Measurements from ENCODE around the gene VSTM2B.
"Not testable (repeated sequence)": the region's sequence is repeated elsewhere in the genome, so short reads cannot be mapped to it uniquely, and the experiment has no call there.

The VSTM2B gene

DNA sequence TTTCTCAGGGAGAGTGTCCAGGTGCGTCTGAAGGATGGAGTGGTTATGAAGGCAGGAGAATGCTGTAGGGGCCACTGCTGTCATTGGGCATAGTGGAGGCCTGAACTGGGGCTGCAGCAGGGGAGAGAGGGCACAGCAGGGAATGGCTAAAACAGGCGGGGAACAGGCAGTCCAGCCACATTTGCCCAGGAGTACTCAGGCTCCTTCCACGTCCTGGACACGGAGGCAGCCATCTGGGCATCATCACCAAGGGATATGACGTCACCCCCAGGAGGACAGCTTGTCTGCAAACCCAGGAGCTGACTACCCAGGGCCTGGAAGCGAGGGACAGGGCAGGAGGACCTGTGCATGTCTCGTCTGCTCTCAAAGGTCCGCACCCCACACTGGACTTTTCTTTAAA lies 22.2 kb downstream of the VSTM2B start:
- DNase-seq = no peak

DNA sequence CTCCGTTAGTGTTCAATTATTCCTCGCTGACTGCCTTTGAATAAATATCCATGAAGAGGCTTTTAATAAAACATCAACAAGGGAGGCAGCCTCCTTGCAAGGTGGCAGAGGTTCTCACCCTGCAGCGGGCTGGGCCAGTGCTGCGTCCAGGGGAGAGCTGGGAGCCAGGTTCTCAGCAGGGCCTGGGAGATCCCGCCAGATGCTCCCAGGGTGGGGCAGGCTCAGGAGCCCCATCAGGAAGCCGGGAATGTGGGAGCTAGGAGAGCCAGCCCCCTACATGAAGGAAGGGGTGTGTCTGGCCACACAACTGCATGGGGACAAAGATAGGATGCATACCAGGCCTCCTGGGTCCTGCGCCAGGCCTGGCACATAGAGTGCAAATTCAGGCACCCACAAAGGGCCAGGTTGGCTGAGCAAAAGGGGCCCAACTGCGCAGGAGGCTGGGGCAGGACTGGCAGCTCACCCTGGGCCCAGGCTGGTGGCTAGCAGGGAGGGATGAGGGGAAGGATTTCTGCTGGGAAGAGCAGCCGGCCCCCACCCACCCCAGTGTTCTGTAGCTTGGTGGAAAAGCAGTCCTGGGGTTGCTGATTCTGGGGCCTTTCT lies 22.8 kb downstream of the VSTM2B start:
- DNase-seq = no peak

DNA sequence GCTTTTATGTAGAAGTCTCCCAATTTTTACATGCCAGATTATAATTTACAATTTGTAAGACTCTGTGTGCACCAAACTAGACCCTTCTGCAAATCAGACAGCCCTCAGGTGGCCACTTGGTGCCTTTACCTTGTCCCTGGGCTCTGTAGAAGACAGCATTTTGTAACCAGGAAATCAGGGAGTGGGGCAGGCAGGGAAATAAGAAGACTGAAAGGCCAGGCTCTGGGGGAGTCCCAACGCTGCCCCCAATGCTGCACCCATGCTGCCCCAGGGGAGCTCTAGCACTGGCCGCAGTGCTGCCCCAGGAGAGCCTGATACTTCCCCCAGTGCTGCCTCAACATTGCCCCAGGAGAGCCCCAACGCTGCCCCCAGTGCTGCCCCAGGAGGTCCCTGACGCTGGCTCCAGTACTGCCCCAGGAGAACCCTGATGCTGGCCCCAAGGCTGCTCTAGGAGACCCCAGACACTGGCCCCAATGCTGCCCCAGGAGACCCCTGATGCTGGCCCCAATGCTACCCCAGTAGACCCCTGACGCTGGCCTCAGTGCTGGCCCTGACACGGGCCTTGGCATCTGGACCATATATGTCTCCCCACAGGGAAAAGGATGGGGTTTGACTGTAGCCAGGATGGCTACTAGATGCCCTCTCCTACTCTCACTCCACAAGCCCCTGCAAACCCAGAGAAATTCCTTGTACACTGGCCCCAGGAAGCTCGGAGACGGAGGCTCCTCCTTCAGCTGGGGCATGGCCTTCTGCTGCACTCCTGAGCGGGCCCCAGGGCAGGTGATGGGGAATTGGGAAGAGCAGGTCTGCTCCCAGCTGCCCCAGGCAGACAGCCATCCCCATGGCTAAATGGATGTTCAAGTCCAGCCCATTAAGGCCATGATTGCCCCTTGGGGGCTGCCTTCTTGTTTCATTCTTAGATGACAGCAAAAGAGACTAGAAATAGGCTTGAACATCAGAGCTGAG lies 23.6 kb downstream of the VSTM2B start:
- no peak for DNase-seq

DNA sequence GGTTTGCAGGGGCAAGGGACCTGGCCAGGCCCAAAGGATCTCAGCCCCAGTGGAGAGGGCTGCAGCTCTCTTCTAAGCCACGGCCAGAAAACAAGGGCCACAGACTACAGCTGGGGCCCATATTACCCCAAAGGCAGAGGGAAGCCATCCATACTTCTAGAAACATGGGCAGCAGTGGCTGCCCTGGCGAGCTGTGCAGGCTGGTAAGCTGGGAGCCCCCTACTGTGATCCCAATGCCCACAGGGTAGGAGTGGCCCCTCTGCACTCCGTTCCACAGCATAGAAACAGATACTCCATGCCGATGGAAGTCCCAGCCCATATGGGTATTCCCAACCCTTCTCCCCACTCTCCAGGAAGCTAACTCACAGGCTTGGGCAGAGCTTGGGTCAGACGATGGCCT lies 25.1 kb downstream of the VSTM2B start:
- DNase-seq = no peak

DNA sequence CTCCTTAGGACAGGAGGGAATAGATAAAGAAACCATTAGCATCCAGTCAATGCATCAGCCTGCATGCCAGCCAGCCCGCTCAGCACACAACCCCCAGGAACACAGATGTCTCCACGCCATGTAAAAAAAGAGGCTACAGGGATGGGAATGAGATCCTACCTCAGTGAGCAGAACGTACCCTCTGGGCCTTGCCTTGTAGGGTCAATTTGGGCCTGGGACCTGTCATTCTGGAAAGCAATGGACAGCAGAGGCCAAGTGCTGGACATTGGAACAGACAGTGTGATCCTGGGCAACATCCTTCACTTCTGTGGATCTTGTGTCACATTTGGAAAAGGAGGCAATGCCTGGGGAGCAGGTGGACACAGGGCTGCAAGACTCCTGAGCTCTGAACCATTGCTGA lies 26.0 kb downstream of the VSTM2B start:
- no peak for DNase-seq

DNA sequence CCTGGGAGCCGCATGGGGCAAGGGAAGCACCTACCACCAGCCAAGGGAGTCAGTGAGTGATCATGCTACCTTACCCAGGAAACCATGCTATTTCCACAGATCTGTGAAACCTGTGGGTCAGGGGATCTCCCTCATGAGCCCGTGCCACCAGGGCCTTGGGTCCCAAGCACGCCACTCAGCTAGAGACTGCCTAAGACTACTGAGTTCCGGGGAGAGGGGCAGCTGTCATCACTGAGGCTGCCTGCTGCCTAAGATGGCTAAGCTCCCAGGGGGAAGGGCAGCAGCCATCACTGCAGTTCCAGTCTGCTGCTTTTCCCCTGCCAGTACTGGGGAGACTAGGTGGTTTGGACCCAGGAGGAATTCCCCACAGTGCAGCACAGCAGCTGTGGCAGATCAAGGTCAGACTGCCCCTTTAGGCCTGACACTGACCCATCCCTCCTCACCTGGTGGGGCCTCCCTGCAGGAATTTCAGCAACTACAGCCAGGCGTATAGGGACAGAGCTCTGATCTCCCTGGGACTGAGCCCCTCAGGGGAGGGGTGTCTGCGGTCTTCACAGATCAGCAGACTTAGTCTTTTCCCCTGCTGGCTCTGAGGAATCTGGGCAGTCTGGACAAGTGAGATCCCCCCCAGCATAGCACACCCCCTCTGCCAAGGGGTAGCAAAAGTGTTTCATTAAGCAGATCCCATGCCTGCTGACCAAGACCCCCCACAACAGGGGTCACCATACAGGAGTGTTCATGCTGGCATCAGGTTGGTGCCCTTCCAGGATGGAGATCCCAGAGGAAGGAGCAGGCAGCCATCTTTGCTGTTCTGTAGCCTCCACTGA lies 26.9 kb downstream of the VSTM2B start:
- no peak for DNase-seq

DNA sequence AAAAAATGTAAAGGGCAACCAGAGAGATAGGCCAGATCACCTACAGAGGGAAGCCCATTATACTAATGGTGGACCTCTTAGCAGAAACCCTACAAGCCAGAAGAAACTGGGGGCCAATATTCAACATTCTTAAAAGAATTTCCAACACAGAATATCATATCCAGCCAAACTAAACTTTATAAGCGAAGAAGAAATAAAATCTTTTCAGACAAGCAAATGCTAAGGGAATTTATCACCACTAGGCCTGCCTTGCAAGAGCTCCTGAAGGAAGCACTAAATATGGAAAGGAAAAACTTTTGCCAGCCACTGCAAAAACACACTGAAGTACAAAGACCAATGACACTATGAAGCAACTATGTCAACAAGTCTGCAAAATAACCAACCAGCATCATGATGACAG lies 28.4 kb downstream of the VSTM2B start:
- DNase-seq = no peak

DNA sequence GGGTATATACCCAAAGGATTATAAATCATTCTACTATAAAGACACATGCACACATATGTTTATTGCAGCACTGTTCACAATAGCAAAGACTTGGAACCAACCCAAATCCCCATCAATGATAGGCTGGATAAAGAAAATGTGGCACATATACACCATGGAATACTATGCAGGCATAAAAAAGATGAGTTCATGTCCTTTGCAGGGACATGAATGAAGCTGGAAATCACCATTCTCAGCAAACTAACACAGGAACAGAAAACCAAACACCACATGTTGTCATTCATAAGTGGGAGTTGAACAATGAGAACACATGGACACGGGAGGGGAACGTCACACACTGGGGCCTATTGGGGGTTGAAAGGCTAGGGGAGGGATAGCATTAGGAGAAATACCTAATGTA lies 33.3 kb downstream of the VSTM2B start:
- DNase-seq = not testable (repeated sequence)

DNA sequence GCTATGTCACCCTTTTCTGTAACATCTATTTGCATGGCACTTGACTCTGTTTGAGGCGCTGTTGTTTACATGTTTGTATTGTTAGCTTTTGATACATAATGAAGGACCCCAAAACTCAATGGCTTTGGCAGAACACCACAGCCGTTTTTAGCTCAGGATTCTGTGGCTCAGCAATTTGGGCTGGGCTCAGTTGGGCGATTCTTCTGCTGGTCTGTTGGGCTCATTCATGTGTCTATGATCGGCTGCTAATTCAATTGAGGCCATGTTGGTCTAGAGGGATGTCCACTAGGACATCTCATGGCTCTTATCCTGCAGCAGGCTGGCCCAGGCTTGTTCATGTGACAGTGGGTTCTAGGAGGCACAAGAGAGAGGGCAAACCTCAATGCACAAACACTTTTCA lies 33.9 kb downstream of the VSTM2B start:
- DNase-seq = no peak

DNA sequence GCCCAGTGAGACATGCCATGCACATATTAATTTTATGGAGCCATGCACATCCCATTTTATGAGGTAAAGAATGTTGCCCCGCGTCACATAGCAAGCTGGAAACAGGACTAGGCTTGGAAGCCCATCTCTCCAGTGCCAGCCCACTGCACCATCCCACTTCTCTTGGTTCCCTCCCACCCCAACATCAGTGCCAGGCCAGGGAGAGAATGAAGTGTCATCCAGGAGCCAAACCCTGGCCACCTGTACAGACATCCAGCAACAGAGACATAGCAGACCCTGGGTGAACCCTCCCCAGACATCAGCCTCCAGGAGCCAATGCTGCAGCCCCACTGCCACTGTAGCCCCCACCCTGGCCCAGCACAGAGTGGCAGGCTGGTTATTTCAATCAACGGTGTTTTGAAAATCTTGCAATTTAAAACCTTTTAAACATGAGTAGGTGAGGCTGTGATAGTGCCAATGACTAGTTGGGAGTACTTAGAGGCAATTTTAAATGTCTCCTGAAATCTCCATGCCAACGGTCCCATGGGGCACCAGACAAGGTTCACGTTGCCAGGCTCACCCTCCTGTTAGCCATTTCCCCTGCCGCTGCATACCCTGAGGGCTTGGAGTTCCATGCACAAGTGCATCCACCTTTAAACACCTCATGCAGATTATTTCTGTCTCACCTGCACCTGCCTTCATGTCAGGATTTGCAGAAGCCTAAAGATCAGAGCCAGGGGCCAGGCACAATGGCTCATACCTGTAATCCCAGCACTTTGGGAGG lies 34.7 kb downstream of the VSTM2B start:
- DNase-seq = no peak

DNA sequence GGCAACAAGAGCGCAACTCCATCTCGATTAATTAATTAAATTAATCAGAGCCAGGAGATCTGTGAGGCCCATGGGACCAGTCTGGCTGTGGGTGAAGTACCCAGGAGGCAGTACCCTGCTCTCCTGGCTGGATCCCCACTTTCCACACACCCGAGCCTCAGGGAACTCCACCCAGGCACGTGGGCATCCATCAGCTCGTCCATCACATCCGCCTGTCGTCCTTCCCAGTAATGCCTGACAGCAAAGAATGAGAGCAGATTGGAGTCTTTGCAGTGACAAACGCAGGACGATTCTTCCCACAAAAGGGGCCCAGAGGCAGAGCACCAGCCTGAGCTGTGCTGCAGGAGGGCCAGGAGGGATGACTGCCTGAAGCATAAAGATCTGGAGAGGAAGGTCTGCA lies 35.8 kb downstream of the VSTM2B start:
- DNase-seq = no peak

DNA sequence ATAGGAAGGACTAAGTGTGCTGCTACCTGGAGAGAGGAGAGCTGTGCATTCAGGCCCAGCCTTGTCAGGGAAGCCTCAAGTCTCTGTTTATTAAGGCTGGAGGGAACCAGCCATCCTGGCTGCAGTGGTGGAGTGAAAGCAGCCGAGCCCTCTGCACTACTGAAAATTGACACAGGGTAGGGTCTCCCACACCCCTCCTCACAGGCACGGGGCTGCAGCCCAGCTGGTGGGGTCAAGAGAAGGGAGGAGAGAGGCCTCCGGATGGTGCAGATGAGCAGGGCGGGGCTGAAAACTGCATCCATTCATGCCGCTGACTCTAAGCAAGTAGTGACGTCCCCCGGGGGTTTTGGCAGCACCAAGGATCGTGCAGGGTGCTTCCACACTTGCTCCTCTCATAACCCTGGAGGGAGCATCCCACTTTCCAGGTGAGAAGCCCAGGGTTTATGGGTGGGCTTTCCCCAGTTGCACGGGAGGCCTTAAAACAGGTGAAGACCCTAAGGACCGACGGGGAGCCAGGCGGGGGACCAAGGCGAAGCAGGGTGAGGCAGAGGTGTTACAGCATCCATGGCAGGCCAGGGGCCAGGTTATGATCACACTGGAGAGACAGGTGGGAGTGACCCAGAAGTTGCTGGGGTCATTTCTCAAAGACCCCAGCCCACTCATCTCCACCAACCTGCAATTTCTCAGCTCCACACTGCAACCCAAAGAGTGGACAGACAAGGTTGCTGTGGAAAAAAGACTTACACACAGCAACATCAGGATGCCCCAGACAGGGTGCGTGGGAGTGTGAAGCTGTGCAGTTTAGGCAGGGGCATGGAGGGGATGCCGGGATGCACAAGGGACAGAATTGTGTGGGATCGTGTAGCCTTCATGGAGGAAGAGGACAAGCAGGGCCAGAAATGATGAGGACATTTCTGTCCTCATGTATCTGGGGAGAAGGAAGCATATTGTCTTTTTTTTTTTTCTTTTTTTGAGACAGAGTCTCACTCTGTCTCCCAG lies 36.8 kb downstream of the VSTM2B start:
- DNase-seq = no peak

DNA sequence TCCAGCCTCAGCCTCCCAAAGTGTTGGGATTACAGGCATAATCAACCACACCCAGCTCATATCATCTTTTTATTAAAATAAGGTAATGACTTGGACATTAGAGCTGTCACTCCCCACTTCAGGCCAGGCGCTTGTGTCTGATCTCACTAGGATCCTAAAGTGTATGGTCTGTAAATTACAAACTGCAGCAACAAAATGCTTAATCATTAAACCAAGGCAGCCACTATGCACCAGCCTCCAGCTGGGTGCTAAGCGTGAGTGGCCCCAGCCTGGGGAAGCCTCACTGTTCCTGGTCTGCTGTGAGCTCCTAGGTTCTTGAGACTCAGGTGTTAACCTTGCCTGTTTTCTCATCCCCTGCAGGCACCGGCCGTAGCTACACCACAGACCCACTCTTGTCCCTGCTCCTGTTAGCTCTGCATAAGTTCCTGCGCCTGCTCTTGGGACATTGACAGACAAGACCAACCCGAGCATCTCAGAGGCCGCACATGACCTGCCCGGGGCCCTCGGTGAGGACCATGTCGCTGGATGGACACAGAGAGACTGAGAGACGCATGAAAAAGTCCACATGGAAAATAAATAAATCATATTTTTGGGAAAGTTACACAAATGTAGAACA lies 37.8 kb downstream of the VSTM2B start:
- DNase-seq = no peak

DNA sequence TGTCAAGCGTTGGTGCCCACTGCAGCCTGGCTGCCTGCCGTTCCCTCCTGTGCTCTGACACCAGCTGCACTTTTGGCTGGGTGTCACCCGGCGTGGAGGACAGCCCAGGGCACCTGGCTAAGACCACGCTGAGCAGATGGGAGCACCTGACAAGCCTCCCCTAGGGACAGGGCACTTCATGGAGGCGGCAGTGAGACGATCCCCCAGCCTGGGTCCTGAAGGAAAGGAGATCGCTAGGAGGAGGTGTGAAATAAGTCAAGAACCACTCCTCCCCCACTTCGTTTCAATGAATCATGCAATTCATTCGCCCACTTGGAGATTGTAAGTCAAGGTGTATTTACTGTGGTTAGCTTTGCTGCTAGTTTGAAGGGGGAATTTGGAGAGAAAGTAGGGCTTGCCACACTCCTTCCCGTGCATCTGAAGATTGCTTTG lies 38.8 kb downstream of the VSTM2B start:
- no peak for DNase-seq

DNA sequence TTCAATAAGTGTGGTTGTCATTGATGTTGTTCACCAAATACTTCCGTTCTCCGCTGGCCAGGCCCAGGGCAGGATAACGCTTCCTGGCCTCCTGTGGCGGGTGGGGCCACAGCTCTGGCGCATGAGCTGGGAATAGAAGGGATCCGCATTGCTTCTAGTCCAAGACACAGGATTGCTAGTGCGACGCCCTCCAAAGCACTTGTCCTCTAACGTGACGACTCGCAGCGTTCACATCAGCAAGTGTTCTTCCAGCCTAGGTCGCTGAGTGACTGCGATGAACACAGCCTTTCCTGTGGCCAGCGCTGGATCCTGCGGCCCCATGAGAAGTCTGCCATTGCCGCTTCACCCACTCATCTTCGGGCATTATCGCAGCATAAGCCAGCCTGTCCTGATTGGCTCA lies 39.4 kb downstream of the VSTM2B start:
- no peak for DNase-seq

DNA sequence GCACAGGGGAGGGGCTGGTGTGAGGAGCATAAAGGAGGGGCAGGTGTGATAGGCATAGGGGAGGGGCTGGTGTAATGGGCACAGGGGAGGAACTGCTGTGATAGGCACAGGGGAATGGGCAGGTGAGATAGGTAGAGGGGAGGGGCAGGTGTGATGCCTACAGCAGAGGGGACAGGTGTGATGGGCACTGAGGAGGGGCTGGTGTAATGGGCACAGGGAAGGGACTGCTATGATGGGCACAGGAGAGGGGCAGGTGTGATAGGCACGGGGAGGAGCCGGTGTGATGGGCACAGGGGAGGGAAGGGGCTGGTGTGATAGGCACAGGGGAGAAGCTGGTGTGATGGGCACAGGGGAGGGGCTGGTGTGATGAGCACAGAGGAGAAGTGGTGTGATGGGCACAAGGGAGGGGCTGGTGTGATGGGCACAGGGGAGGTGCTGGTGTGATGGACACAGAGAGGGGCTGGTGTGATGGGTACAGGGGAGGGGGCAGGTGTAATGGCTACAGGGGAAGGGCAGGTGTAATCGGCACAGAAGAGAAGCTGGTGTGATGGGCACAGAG lies 40.8 kb downstream of the VSTM2B start:
- no peak for DNase-seq

DNA sequence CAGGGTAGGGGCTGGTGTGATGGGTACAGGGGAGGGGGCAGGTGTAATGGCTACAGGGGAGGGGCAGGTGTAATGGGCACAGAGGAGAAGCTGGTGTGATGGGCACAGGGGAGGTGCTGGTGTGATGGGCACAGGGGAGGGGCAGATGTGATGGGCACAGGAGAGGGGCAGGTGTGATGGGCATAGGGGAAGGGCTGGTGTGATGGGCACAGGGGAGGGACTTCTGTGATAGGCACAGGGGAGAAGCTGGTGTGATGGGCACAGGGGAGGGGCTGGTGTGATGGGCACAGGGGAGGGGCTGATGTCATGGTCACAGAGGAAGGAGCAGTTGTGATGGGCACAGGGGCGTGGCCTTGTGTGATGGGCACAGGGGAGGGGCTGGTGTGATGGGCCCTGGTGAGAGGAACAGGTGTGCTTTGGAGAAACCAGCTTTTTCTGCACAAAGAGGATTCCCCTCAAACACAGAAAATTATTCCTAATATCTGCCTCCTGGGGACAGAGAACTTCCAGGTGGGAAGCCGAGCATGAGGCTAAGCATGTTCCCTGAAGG lies 41.6 kb downstream of the VSTM2B start:
- no peak for DNase-seq

DNA sequence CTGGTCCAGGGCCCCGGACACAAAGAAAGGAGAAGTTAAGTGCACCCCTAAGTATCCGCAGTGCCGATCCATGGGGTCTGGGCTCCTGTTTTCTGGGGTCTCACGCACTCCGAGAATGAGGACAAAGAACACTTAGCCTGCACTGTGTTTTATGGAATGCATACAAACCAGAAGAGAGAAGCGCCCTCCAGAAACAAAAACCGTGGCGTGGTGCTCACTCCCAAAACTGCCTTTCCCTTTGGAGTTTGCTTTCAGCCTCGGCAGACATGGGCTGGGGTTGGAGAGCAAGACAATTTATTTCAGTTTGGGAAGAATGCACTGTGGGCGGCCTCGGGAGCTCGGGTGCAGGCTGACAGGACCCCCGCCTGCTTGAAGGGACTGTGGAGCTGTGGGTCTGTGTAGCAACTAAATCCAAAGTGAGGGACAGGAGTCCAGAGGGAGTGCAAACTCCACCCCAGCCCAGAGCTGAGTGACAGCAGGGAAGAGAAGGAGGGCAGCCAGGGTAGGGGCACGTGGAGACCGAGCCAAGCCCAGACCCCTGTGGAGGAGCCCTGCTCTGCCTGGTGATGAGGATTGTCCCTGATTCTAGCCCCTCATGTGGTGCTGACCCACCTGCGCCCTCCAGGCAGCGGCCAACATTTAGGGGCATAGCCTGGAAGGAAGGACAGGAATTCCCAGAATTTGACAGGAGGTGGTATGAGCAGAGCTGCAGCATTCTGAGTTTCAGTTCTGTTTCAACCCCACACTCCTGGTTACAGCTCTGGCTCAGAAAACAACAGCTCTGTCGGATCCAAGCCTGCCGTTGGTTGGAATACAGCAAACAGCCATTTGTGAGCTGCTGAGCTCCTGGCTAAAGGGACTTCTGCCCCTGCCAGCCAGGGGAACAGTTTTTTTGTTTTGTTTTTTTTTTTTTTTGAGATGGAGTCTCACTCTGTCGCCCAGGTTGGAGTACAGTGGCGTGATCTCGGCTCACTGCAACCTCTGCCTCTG lies 42.5 kb downstream of the VSTM2B start:
- no peak for DNase-seq
